ENCODE measurements around the gene DLGAP4.

DNA sequence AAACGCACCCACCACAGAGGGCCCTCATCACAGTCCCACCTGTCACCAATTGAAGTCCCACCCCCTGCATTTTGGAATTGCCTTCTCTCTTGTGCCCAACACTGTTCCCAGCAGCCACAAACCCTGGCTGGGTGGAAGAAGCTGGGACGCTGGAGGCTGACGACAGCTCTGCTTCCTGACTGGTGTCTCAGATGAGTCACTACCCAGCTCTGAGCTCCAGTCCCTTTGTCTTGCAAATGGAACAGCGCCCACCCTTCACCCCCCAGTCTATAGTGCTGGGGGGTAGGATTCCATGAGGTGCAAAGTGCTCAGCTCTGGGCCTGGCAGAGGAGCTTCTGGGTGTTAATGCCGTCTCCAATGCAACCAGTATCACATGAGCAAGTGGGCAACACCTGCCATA is 85.3 kb downstream of the DLGAP4 start:
- no peak for TF ChIP-seq EP300 (IDR thresholded peaks at IDR 0.05)
- TF ChIP-seq, protein P1, sequence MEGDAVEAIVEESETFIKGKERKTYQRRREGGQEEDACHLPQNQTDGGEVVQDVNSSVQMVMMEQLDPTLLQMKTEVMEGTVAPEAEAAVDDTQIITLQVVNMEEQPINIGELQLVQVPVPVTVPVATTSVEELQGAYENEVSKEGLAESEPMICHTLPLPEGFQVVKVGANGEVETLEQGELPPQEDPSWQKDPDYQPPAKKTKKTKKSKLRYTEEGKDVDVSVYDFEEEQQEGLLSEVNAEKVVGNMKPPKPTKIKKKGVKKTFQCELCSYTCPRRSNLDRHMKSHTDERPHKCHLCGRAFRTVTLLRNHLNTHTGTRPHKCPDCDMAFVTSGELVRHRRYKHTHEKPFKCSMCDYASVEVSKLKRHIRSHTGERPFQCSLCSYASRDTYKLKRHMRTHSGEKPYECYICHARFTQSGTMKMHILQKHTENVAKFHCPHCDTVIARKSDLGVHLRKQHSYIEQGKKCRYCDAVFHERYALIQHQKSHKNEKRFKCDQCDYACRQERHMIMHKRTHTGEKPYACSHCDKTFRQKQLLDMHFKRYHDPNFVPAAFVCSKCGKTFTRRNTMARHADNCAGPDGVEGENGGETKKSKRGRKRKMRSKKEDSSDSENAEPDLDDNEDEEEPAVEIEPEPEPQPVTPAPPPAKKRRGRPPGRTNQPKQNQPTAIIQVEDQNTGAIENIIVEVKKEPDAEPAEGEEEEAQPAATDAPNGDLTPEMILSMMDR (IDR thresholded peaks at IDR 0.05), result no peak

Data from ovary (tissue), 3 donors.